Lung (tissue), 12 donors: Measurements from ENCODE around the gene MAST4. TPM values are rescaled to one million over a fixed set of nuclear protein-coding genes. Genes with fewer than 3 reads are reported as not detected.
A peak's percentile ranks its signal among the peaks of the same experiment; 100 is the strongest.

Experiments used
- ATAC-seq: fragments of 200-7000 bp; cut with Tn5 transposase; one replicate; pipeline ENCODE4 v1.9.1; 2020; ENCODE audit warnings: moderate number of reproducible peaks; ENCODE audit not compliant: insufficient read depth, low FRiP score
- DNase-seq, 3 donors: peaks; one replicate each; pipeline ENCODE4 v3.0.0-alpha.2; 2013 to 2017
- H3K27ac ChIP-seq, 2 donors: one replicate each; pipeline ENCODE4 v1.5.1; 2013; ENCODE audit warnings: mild to moderate bottlenecking in 2 of 2, moderate library complexity in 2 of 2, control low read depth in 1 of 2, inconsistent platforms in 1 of 2, low read depth in 1 of 2, low read length in 1 of 2
- H3K27me3 ChIP-seq, 3 donors: one replicate each; pipeline ENCODE4 v1.5.1; 2013; ENCODE audit warnings: low read length in 2 of 3; ENCODE audit not compliant: control insufficient read depth in 3 of 3, insufficient read depth in 3 of 3
- H3K36me3 ChIP-seq, 4 donors: one replicate each; pipeline ENCODE4 v1.5.1; 2013; ENCODE audit warnings: low read length in 4 of 4, mild to moderate bottlenecking in 1 of 4, moderate library complexity in 1 of 4; ENCODE audit not compliant: control insufficient read depth in 4 of 4, insufficient read depth in 4 of 4
- H3K4me1 ChIP-seq, 5 donors: one replicate each; pipeline ENCODE4 v1.5.1; 2013; ENCODE audit warnings: low read length in 5 of 5, mild to moderate bottlenecking in 2 of 5, moderate library complexity in 1 of 5; ENCODE audit not compliant: control insufficient read depth in 5 of 5, insufficient read depth in 5 of 5
- H3K4me3 ChIP-seq: one replicate; pipeline ENCODE4 v1.5.1; 2013; ENCODE audit warnings: mild to moderate bottlenecking, control low read depth, moderate library complexity
- H3K9ac ChIP-seq, 2 donors: one replicate each; pipeline ENCODE4 v1.5.1; 2013; ENCODE audit warnings: low read length in 2 of 2, control low read depth in 1 of 2; ENCODE audit not compliant: insufficient read depth in 1 of 2
- H3K9me3 ChIP-seq, 4 donors: one replicate each; pipeline ENCODE4 v1.5.1; 2013; ENCODE audit warnings: low read length in 3 of 4, mild to moderate bottlenecking in 1 of 4, moderate library complexity in 1 of 4; ENCODE audit not compliant: control insufficient read depth in 4 of 4, insufficient read depth in 3 of 4
- WGBS, 2 donors: extraction: QIAGEN DNeasy Blood & Tissue Kit; methylation state at CpG; one replicate each; pipeline ENCODE4 v1.1.7; 2013; 5-methylcytosine and 5-hydroxymethylcytosine counted together
- polyA plus RNA-seq, 2 donors: library from polyadenylated mRNA; stranded (reverse); fragments of 200-250 nt; gene quantifications; one replicate each; pipeline ENCODE4 v1.2.1, GENCODE V29; 2013
- total RNA-seq, 2 donors: library from RNA; depleted of rRNA in 1 of 2; stranded (reverse); fragments of >200 nt in 1 of 2; gene quantifications; one replicate each; pipeline ENCODE4 v1.2.1, GENCODE V29; 2014 to 2021
- TF ChIP-seq, protein P1 (sequence below): IDR thresholded peaks from 2 replicates; pipeline ENCODE4 v1.5.1; 2012; ENCODE audit warnings: mild to moderate bottlenecking; ENCODE audit errors: control extremely low read depth, extremely low read depth
- donor health status: control.
- donor health status: control.
- donor health status: Bipolar disorder and iron deficiency.
- donor health status: healthy.
- donor health status: DM: yes; HTN: yes; CAD: no.

MAST4 gene
- total and polyA plus RNA-seq, 4 donors = 13.9 to 153 (median 46.2) TPM

GRCh38 chr5:66658516-66658915 lies 62.3 kb downstream of the MAST4 start:
- DNase-seq (no peak), ATAC-seq (no peak)
- 78 to 81% methylated on average over 2 of the region's 2 CpGs for WGBS, 2 donors
- H3K9ac ChIP-seq = no peak overlapping the region
- no peak overlapping the region for H3K4me3 ChIP-seq
- H3K27ac ChIP-seq = no peak overlapping the region
- TF ChIP-seq, protein P1, sequence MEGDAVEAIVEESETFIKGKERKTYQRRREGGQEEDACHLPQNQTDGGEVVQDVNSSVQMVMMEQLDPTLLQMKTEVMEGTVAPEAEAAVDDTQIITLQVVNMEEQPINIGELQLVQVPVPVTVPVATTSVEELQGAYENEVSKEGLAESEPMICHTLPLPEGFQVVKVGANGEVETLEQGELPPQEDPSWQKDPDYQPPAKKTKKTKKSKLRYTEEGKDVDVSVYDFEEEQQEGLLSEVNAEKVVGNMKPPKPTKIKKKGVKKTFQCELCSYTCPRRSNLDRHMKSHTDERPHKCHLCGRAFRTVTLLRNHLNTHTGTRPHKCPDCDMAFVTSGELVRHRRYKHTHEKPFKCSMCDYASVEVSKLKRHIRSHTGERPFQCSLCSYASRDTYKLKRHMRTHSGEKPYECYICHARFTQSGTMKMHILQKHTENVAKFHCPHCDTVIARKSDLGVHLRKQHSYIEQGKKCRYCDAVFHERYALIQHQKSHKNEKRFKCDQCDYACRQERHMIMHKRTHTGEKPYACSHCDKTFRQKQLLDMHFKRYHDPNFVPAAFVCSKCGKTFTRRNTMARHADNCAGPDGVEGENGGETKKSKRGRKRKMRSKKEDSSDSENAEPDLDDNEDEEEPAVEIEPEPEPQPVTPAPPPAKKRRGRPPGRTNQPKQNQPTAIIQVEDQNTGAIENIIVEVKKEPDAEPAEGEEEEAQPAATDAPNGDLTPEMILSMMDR = no peak
- H3K36me3 ChIP-seq = no peaks in the 10 kb centered on the region
- H3K9me3 ChIP-seq = no peaks in the 10 kb centered on the region
- peaks cover 0 to 26% (median 11%) of the 10 kb centered on the region in 5 donors for H3K4me1 ChIP-seq
- no peaks in the 10 kb centered on the region for H3K27me3 ChIP-seq

DNA sequence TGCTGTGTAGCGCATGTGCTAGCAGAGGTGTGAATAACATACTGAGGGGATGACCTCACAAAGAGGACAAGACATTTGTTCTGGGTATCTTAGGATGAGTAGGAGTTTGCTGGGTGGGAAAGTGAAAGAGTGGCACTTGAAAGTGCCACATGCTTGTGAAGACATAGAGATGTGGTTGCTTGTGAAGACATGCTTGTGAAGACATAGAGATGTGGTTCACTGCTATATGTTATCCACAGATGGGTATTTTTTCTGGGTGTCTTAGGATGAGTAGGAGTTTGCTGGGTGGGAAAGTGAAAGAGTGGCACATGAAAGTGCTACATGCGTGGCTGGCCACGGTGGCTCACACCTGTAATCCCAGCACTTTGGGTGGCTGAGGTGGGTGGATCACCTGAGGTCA lies 63.6 kb downstream of the MAST4 start:
- TF ChIP-seq, protein P1 = no peak
- WGBS, 2 donors = 85 to 95% methylated on average over 3 of the region's 3 CpGs
- DNase-seq = no peak

DNA sequence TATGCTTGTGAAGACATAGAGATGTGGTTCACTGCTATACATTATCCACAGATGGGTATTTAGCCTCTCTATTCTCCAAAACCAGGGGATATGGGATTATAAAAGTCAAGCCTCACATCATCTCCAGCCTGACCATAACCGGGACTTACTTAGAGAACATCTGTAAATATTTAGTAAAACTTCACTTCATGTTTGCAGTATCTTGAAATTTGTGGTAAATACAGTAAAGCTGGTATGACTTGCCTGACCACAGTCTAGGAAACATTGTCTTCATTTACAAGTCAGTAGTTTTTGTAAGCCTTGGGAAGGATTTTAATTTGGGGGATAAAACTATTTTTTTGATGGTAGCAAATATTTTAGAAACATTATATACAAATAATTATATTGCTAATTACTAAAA lies 64.2 kb downstream of the MAST4 start:
- Histone ChIP-seq H3K27ac (no peak overlapping the region), H3K9ac (no peak overlapping the region), H3K4me1 (peaks cover 0 to 23% (median 11%) of the 10 kb centered on the region in 5 donors), H3K27me3 (no peaks in the 10 kb centered on the region), H3K4me3 (no peak overlapping the region), H3K9me3 (no peaks in the 10 kb centered on the region), H3K36me3 (no peaks in the 10 kb centered on the region)
- 51 to 72% methylated on average over 1 of the region's 1 CpG for WGBS, 2 donors
- ATAC-seq = no peak
- DNase-seq = no peak
- TF ChIP-seq, protein P1 = no peak

More for the DNA sequence above, 63.6 kb downstream of the MAST4 start:
- H3K27ac ChIP-seq = no peak overlapping the region
- H3K4me1 ChIP-seq = peaks cover 0 to 26% (median 11%) of the 10 kb centered on the region in 5 donors
- H3K9me3 ChIP-seq = no peaks in the 10 kb centered on the region
- no peaks in the 10 kb centered on the region for H3K27me3 ChIP-seq
- H3K9ac ChIP-seq = no peak overlapping the region
- no peak for ATAC-seq
- H3K4me3 ChIP-seq = no peak overlapping the region
- H3K36me3 ChIP-seq = no peaks in the 10 kb centered on the region

DNA sequence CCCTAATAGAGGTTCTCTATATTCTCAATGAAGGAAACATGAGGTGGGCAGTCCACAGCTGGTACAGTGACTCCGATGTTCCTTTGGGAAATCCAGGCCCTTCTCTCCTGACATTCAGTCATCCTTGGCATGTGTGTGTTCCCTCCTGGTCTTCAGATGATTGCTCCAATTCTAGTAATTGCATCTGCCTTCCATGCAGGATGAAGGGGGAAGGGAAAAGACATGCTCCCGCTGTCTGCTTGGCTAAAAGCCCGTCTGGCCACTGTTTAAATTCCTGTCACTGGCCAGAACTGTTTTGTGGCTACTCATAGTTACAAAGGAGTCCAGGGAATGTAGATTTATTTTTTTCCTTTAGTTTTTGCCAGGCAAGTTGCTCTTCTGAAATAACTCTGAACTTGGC lies 65.0 kb downstream of the MAST4 start:
- 59 to 69% methylated on average over 3 of the region's 3 CpGs for WGBS, 2 donors
- Histone ChIP-seq H3K4me3 (no peak overlapping the region), H3K9ac (no peak overlapping the region), H3K9me3 (no peaks in the 10 kb centered on the region), H3K27me3 (no peaks in the 10 kb centered on the region), H3K27ac (peak overlapping the region in 1 of 2 donors; percentile 40), H3K36me3 (no peaks in the 10 kb centered on the region), H3K4me1 (peaks cover 0 to 20% (median 7%) of the 10 kb centered on the region in 5 donors)
- TF ChIP-seq, protein P1 = no peak
- no peak for ATAC-seq
- peak; percentile 55 to 78 (median 63) for DNase-seq
